G401 (cell line): ENCODE data around the gene STK39. TPM values are rescaled to one million over a fixed set of nuclear protein-coding genes. Genes with fewer than 3 reads are reported as not detected.

Experiments
- DNase-seq: peaks from one replicate; pipeline ENCODE4 v3.0.0-alpha.2; 2015; ENCODE audit warnings: low spot score
- in situ Hi-C: cut with HindIII; loops from 2 replicates; pipeline ENCODE4 v1.10.0; 2016; ENCODE audit warnings: low sequenced_read_pairs, mixed read lengths
- total RNA-seq: library from RNA; depleted of rRNA; stranded (reverse); fragments of >200 nt; shearing (Covaris generic); gene quantifications from 2 replicates; pipeline ENCODE4 v1.2.3, GENCODE V29; 2014

STK39 gene
- total RNA-seq, 1 experiment from 2014 or later = not detected

GRCh38 chr2:167957662-167958061, 289.7 kb downstream of the STK39 start:
- in situ Hi-C loops = no loop called here
- no peak for DNase-seq

GRCh38 chr2:167955264-167955906, 292.0 kb downstream of the STK39 start:
- no peak for DNase-seq
- in situ Hi-C loops = no loop called here

GRCh38 chr2:167954495-167954894, 292.9 kb downstream of the STK39 start:
- in situ Hi-C loops = no loop called here
- no peak for DNase-seq

- in situ Hi-C loops = no loop called here
- DNase-seq = no peak
Observed at GRCh38 chr2:167953776-167954175, 293.6 kb downstream of the STK39 start.

GRCh38 chr2:167950571-167950970, 296.8 kb downstream of the STK39 start:
- in situ Hi-C loops = no loop called here
- DNase-seq = no peak

GRCh38 chr2:167946441-167946841, 301.0 kb downstream of the STK39 start:
- in situ Hi-C loops = no loop called here

GRCh38 chr2:167945660-167946368, 301.6 kb downstream of the STK39 start:
- DNase-seq = no peak
- in situ Hi-C loops = no loop called here

More at GRCh38 chr2:167946441-167946841, 301.0 kb downstream of the STK39 start:
- no peak for DNase-seq

- DNase-seq = no peak
- in situ Hi-C loops = no loop called here
Observed at GRCh38 chr2:167944825-167945659, 302.4 kb downstream of the STK39 start.

GRCh38 chr2:167943897-167944296, 303.5 kb downstream of the STK39 start:
- in situ Hi-C loops = no loop called here
- no peak for DNase-seq

GRCh38 chr2:167943368-167943767, 304.0 kb downstream of the STK39 start:
- no peak for DNase-seq
- in situ Hi-C loops = no loop called here

- no peak for DNase-seq
- in situ Hi-C loops = no loop called here
Observed at GRCh38 chr2:167942366-167943081, 304.9 kb downstream of the STK39 start.

GRCh38 chr2:167941604-167942003, 305.8 kb downstream of the STK39 start:
- in situ Hi-C loops = no loop called here

GRCh38 chr2:167940734-167941507, 306.5 kb downstream of the STK39 start:
- no peak for DNase-seq
- in situ Hi-C loops = no loop called here

More at GRCh38 chr2:167941604-167942003, 305.8 kb downstream of the STK39 start:
- DNase-seq = no peak

GRCh38 chr2:167940346-167940725, 307.1 kb downstream of the STK39 start:
- no peak for DNase-seq
- in situ Hi-C loops = no loop called here

GRCh38 chr2:167939514-167940345, 307.7 kb downstream of the STK39 start:
- in situ Hi-C loops = no loop called here
- DNase-seq = no peak

- in situ Hi-C loops = no loop called here
- DNase-seq = no peak
Observed at GRCh38 chr2:167937403-167937802, 310.0 kb downstream of the STK39 start.

- in situ Hi-C loops = no loop called here
- no peak for DNase-seq
Observed at GRCh38 chr2:167935803-167936110, 311.6 kb downstream of the STK39 start.
